LNCaP clone FGC (cell line): Measurements from ENCODE around the gene SLF2.
A peak's percentile ranks its signal among the peaks of the same experiment; 100 is the strongest.

Experiments used
- DNase-seq: peaks from one replicate; pipeline ENCODE4 v3.0.0-alpha.2; 2011; ENCODE audit warnings: low read depth
- H3K4me3 ChIP-seq: 2 replicates; pipeline ENCODE4 v1.5.1; 2011; ENCODE audit warnings: mild to moderate bottlenecking, low read depth, low read length, control low read depth
- TF ChIP-seq, protein P1 (sequence below): IDR thresholded peaks from 2 replicates; pipeline ENCODE4 v1.5.1; 2012; ENCODE audit warnings: mild to moderate bottlenecking; ENCODE audit not compliant: control insufficient read depth, insufficient read depth; ENCODE audit errors: extremely low read depth

Gene SLF2, protein sequence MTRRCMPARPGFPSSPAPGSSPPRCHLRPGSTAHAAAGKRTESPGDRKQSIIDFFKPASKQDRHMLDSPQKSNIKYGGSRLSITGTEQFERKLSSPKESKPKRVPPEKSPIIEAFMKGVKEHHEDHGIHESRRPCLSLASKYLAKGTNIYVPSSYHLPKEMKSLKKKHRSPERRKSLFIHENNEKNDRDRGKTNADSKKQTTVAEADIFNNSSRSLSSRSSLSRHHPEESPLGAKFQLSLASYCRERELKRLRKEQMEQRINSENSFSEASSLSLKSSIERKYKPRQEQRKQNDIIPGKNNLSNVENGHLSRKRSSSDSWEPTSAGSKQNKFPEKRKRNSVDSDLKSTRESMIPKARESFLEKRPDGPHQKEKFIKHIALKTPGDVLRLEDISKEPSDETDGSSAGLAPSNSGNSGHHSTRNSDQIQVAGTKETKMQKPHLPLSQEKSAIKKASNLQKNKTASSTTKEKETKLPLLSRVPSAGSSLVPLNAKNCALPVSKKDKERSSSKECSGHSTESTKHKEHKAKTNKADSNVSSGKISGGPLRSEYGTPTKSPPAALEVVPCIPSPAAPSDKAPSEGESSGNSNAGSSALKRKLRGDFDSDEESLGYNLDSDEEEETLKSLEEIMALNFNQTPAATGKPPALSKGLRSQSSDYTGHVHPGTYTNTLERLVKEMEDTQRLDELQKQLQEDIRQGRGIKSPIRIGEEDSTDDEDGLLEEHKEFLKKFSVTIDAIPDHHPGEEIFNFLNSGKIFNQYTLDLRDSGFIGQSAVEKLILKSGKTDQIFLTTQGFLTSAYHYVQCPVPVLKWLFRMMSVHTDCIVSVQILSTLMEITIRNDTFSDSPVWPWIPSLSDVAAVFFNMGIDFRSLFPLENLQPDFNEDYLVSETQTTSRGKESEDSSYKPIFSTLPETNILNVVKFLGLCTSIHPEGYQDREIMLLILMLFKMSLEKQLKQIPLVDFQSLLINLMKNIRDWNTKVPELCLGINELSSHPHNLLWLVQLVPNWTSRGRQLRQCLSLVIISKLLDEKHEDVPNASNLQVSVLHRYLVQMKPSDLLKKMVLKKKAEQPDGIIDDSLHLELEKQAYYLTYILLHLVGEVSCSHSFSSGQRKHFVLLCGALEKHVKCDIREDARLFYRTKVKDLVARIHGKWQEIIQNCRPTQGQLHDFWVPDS

DNA sequence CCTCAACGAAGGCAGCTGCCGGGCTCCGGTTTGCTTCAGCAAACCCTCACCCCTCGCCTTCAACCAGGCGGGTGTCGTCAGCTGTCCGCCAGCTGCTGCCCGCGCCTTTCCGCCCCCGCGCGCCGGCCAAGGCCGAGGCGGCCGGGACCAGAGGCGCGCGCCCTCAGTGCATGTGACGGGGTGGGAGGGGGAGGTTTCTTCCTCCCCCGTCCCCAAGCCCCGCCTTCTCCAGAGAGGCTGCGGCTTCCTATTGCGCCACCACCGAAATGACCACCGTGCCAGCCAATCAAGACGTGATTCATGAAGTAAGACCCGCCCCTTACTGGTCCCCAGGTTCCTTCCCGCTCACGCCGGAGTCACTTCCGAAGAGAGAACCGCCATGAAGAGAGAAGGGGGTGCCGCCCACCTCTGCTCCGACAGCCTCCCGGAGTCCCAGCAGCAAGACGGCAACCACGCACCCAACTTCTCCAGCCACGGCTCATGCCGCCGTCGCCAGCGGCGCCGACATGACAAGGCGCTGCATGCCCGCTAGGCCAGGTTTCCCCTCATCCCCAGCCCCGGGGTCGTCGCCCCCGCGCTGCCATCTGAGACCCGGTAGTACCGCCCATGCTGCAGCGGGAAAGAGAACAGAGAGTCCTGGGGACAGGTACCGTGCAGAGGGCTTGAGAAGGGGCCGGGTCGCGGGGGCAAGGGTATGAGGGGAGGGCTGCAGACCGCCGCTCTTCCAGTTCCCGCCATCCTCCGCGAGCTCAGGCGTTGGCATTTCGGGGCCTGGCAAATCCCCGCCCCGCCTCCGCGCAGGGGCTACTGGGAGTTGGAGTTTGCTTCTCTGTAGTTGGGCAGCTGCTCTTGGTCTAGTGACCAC, at the start of gene SLF2:
Gene SLF2 (plus strand): TSS at position 359 of the 865 bp plus-strand sequence. CDS start 148 bp downstream, at position 507.
- DNase-seq = peak; percentile 80
- H3K4me3 ChIP-seq = peak within 1 kb of the TSS; percentile 78
- TF ChIP-seq, protein P1, sequence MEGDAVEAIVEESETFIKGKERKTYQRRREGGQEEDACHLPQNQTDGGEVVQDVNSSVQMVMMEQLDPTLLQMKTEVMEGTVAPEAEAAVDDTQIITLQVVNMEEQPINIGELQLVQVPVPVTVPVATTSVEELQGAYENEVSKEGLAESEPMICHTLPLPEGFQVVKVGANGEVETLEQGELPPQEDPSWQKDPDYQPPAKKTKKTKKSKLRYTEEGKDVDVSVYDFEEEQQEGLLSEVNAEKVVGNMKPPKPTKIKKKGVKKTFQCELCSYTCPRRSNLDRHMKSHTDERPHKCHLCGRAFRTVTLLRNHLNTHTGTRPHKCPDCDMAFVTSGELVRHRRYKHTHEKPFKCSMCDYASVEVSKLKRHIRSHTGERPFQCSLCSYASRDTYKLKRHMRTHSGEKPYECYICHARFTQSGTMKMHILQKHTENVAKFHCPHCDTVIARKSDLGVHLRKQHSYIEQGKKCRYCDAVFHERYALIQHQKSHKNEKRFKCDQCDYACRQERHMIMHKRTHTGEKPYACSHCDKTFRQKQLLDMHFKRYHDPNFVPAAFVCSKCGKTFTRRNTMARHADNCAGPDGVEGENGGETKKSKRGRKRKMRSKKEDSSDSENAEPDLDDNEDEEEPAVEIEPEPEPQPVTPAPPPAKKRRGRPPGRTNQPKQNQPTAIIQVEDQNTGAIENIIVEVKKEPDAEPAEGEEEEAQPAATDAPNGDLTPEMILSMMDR = no peak

DNA sequence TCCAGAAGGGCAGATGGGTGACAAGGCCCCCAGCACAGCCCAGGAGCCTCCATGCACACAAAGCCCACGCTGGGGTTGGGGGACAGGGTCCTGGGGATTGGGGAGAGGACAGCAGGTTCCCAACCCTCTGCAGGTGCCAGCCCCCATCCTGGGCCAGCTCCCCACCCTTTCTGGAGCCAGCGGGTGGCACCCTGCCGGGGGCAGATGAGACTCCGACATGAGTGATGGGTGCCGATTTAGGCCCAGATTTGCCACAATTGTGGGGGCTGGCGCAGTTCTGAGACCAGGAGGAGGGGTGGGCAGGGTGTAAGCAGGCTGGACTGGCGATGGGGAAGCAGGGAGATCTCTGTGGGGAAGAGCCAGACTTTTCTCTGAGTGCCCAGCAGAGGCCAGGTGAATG, 49.3 kb upstream of the SLF2 start:
- no peak overlapping the region for H3K4me3 ChIP-seq
- DNase-seq = no peak
- TF ChIP-seq, protein P1 = no peak

DNA sequence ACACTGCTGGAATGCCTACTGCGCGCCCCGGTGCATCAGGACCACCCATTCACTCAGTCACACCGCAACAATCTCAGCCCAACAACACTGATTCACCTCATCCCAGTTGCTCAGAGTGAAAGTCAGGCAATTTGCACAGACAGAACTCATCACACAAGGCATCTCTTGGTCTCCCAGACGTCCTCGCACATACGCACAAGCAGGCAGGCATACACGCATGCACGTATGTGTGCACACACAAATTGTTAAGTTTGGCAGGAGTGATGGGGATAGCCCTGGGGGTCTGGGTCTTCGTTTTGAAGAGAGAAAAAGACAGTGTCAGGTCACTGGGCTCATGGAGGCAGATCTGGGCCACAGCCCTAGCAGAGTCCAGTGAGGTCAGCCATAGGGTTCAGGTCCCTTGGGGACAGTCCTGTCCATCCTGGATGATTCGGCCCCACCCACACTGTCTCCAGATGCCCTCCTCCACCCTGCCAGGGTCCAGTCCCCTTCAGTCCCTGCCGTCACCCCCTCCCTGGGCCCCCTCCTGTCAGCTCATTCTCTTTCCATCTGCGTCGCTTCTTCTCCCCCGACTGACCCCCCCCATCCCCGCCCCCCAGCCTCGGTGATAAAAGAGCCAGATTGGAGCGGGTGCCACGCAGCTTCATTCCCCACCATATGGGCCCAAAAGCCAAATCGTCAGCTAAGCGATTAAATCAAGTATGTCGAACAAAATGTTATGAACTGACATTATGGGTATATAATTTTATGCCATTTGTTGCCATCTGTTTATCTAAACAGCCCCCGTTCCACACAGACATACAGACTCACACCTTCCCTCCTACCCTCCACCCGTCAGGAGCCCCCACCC, 48.5 kb upstream of the SLF2 start:
- no peak overlapping the region for H3K4me3 ChIP-seq
- TF ChIP-seq, protein P1 = no peak
- no peak for DNase-seq

GRCh38 chr10:100864978-100865377, 47.8 kb upstream of the SLF2 start:
- DNase-seq = no peak
- TF ChIP-seq, protein P1 = no peak
- H3K4me3 ChIP-seq = no peak overlapping the region

- no peak overlapping the region for H3K4me3 ChIP-seq
- TF ChIP-seq, protein P1 = no peak
- no peak for DNase-seq
Observed at GRCh38 chr10:100866010-100866409, 46.8 kb upstream of the SLF2 start.
